EH (cell line): ENCODE measurements around the gene PRKAG2.
A peak's percentile ranks its signal among the peaks of the same experiment; 100 is the strongest.
"Not testable (repeated sequence)": the region's sequence is repeated elsewhere in the genome, so short reads cannot be mapped to it uniquely, and the experiment has no call there.

ENCODE experiments used
- DNase-seq: peaks from one replicate; pipeline ENCODE4 v3.0.0-alpha.2; 2015; ENCODE audit warnings: low read depth

The PRKAG2 gene

GRCh38 chr7:151785681-151785965 lies 91.3 kb downstream of the PRKAG2 start:
- no peak for DNase-seq

- no peak for DNase-seq
These were observed 91.8 kb downstream of the PRKAG2 start for GRCh38 chr7:151784853-151785680.

GRCh38 chr7:151783958-151784575 lies 92.8 kb downstream of the PRKAG2 start:
- DNase-seq = no peak

GRCh38 chr7:151782598-151783448 lies 94.1 kb downstream of the PRKAG2 start:
- peak; percentile 54 for DNase-seq

GRCh38 chr7:151782256-151782597 lies 94.7 kb downstream of the PRKAG2 start:
- not testable (repeated sequence) for DNase-seq

- DNase-seq = no peak
These were observed 95.6 kb downstream of the PRKAG2 start for GRCh38 chr7:151781161-151781845.

- no peak for DNase-seq
These were observed 96.3 kb downstream of the PRKAG2 start for GRCh38 chr7:151780631-151781030.

- DNase-seq = no peak
These were observed 97.2 kb downstream of the PRKAG2 start for GRCh38 chr7:151779678-151780077.

- DNase-seq = no peak
These were observed 97.7 kb downstream of the PRKAG2 start for GRCh38 chr7:151779255-151779654.

- DNase-seq = no peak
These were observed 98.8 kb downstream of the PRKAG2 start for GRCh38 chr7:151777908-151778670.

GRCh38 chr7:151777495-151777880 lies 99.4 kb downstream of the PRKAG2 start:
- no peak for DNase-seq

- no peak for DNase-seq
These were observed 99.9 kb downstream of the PRKAG2 start for GRCh38 chr7:151776876-151777494.

GRCh38 chr7:151776446-151776845 lies 100.5 kb downstream of the PRKAG2 start:
- no peak for DNase-seq

- DNase-seq = no peak
These were observed 101.1 kb downstream of the PRKAG2 start for GRCh38 chr7:151775547-151776443.

GRCh38 chr7:151774951-151775350 lies 102.0 kb downstream of the PRKAG2 start:
- DNase-seq = no peak

GRCh38 chr7:151773797-151774196 lies 103.1 kb downstream of the PRKAG2 start:
- DNase-seq = no peak

GRCh38 chr7:151770232-151770631 lies 106.7 kb downstream of the PRKAG2 start:
- DNase-seq = no peak

GRCh38 chr7:151769188-151769821 lies 107.6 kb downstream of the PRKAG2 start:
- no peak for DNase-seq

- no peak for DNase-seq
These were observed 108.1 kb downstream of the PRKAG2 start for GRCh38 chr7:151768805-151769187.

GRCh38 chr7:151767557-151767956 lies 109.4 kb downstream of the PRKAG2 start:
- no peak for DNase-seq
